ENCODE measurements around the gene ADGRG4. TPM values are rescaled to one million over a fixed set of nuclear protein-coding genes. Genes with fewer than 3 reads are reported as not detected.
"Not testable (repeated sequence)": the region's sequence is repeated elsewhere in the genome, so short reads cannot be mapped to it uniquely, and the experiment has no call there.

Gene ADGRG4, protein sequence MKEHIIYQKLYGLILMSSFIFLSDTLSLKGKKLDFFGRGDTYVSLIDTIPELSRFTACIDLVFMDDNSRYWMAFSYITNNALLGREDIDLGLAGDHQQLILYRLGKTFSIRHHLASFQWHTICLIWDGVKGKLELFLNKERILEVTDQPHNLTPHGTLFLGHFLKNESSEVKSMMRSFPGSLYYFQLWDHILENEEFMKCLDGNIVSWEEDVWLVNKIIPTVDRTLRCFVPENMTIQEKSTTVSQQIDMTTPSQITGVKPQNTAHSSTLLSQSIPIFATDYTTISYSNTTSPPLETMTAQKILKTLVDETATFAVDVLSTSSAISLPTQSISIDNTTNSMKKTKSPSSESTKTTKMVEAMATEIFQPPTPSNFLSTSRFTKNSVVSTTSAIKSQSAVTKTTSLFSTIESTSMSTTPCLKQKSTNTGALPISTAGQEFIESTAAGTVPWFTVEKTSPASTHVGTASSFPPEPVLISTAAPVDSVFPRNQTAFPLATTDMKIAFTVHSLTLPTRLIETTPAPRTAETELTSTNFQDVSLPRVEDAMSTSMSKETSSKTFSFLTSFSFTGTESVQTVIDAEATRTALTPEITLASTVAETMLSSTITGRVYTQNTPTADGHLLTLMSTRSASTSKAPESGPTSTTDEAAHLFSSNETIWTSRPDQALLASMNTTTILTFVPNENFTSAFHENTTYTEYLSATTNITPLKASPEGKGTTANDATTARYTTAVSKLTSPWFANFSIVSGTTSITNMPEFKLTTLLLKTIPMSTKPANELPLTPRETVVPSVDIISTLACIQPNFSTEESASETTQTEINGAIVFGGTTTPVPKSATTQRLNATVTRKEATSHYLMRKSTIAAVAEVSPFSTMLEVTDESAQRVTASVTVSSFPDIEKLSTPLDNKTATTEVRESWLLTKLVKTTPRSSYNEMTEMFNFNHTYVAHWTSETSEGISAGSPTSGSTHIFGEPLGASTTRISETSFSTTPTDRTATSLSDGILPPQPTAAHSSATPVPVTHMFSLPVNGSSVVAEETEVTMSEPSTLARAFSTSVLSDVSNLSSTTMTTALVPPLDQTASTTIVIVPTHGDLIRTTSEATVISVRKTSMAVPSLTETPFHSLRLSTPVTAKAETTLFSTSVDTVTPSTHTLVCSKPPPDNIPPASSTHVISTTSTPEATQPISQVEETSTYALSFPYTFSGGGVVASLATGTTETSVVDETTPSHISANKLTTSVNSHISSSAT (N-terminal part only)
- total RNA-seq (under 1 TPM in 2 of 9 donors, not detected in 7; 0.04 to 0.07 TPM), polyA plus RNA-seq (not detected)
- long read RNA-seq, donor 1: 0 reads
- long read RNA-seq, donor 2: 0 reads
- long read RNA-seq, donor 3: 0 reads

DNA sequence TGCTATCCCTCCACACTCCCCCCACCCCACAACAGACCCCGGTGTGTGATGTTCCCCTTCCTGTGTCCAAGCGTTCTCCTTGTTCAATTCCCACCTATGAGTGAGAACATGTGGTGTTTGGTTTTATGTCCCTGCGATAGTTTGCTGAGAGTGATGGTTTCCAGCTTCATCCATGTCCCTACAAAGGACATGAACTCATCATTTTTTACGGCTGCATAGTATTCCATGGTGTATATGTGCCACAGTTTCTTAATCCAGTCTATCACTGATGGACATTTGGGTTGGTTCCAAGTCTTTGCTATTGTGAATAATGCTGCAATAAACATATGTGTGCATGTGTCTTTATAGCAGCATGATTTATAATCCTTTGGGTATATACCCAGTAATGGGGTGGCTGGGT, at the start of gene ADGRG4:
Gene ADGRG4 (plus strand): TSS at position 243 of the 400 bp plus-strand sequence. CDS start 7,815 bp downstream, outside the sequence.
- H3K27ac ChIP-seq; H3K27me3 ChIP-seq; H3K9me3 ChIP-seq; ATAC-seq; intact Hi-C loops (cut with DNase I); DNase-seq; H3K4me3 ChIP-seq; H3K4me1 ChIP-seq; H3K36me3 ChIP-seq: not testable (repeated sequence)
- 90 to 98% (median 94%) methylated on average over 4 of the region's 4 CpGs for WGBS, 4 donors

DNA sequence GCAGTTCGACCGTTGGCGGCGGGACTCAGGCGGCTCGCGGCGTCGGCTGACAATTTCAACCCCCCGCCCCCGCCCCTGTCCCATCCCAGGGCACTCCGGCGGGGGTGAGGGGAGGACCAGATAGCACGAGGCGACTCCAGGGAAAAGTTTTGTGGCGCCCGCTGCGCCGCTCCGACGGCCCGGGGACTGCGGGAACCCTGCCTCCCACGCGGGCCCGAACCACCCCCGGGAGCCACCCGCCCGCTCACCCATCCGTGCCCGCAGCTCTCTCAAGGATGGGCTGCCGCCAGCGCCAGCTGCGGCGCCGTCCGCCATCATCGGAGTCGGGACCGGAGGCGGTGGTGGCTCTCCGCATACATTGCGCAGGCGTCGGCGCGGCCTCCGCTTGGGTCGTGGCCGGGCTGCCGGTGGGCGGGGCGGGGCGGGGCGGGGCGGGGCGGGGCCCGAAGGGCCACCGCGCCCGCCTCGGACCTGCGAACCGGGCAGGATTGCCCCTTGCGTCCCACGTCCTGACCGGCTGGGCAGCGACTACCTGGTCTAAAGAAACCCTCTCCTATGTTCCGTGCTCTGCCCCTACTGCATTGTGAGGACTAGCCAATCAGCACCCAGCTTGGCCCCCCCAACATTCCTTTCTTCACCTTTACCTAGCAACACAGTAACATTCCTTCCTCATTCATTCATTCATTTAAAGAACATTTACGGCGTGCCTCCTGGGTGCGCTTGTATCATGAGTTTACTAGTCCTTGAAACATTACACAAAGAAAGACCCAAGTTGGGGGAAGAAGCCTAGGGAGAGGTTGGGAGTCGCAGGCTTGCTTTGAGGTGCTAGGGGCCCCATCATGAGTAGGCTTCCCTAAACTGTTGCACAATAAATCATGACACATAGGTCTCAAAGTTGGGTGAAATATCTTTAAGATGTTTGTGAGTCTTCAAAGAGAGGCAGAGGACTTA, 49.4 kb upstream of the ADGRG4 start, which contains the start of gene MAP7D3:
Gene MAP7D3 (minus strand): TSS at position 360 of the 951 bp plus-strand sequence. CDS start 42 bp downstream, at position 318.
- DNase-seq: peak; percentile 63 to 86 (median 74)
- ATAC-seq: peak; percentile 64 to 95 (median 92)
- Histone ChIP-seq H3K4me3 (peak within 1 kb of the TSS; percentile 54 to 87 (median 76)), H3K9me3 (no peaks in the 10 kb centered on the region), H3K27me3 (peaks cover 0 to 20% (median 0%) of the 10 kb centered on the region in 9 donors), H3K36me3 (peaks cover 0 to under 1% (median 0%) of the 10 kb centered on the region in 9 donors), H3K27ac (peak within 1 kb of the TSS in 11 of 12 donors; percentile 57 to 87 (median 81)), H3K4me1 (peaks cover 0 to 15% (median 0%) of the 10 kb centered on the region in 12 donors)
- 1 to 51% (median 14%) methylated on average over 9 to 67 of the region's 73 CpGs for whole genome bisulfite sequencing, 4 donors
- intact Hi-C loops (cut with DNase I): loop anchor here in 1 of 10 donors (5.0 kb wide), 1 partner anchor 39 kb away; no protein-coding TSS in a partner anchor
- TF ChIP-seq, protein P1, sequence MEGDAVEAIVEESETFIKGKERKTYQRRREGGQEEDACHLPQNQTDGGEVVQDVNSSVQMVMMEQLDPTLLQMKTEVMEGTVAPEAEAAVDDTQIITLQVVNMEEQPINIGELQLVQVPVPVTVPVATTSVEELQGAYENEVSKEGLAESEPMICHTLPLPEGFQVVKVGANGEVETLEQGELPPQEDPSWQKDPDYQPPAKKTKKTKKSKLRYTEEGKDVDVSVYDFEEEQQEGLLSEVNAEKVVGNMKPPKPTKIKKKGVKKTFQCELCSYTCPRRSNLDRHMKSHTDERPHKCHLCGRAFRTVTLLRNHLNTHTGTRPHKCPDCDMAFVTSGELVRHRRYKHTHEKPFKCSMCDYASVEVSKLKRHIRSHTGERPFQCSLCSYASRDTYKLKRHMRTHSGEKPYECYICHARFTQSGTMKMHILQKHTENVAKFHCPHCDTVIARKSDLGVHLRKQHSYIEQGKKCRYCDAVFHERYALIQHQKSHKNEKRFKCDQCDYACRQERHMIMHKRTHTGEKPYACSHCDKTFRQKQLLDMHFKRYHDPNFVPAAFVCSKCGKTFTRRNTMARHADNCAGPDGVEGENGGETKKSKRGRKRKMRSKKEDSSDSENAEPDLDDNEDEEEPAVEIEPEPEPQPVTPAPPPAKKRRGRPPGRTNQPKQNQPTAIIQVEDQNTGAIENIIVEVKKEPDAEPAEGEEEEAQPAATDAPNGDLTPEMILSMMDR (IDR thresholded peaks at IDR 0.05): no peak
- peak in 1 of 2 donors; percentile 41 for TF ChIP-seq POLR2A (IDR thresholded peaks at IDR 0.05)

DNA sequence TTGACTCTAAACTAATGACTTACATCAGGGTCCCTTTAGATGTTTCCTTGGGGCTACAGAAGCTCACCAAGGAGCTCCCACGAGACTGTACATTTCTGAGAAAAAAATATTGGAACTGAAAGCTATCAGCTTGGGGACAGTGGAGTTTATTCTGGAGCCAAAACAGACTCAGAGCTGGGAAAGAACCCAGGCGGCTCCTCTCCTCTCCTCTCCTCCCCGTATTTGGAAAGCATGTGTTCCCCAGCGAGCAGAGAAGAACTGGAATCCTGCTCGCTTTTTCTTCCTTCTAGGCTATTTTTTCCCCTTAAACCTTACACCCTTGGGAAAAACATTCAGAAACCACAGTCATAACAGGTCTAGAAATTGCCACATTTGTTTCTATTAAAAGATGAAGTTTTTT, 45.2 kb upstream of the ADGRG4 start:
- TF ChIP-seq POLR2A (IDR thresholded peaks at IDR 0.05): no peak
- TF ChIP-seq, protein P1 (IDR thresholded peaks at IDR 0.05): no peak
- H3K4me3 ChIP-seq: peak overlapping the region in 1 of 12 donors; percentile 29
- peak overlapping the region in 10 of 12 donors; percentile 15 to 83 (median 52) for H3K27ac ChIP-seq
- H3K27me3 ChIP-seq: peaks cover 0 to 10% (median 0%) of the 10 kb centered on the region in 9 donors
- intact Hi-C loops (cut with DNase I): no loop called here
- peaks cover 0 to 13% (median 0%) of the 10 kb centered on the region in 12 donors for H3K4me1 ChIP-seq
- DNase-seq: peak in 2 of 5 donors; percentile 10 to 30
- H3K36me3 ChIP-seq: no peaks in the 10 kb centered on the region
- WGBS, 4 donors: 49 to 63% (median 58%) methylated on average over 5 of the region's 5 CpGs
- no peaks in the 10 kb centered on the region for H3K9me3 ChIP-seq
- ATAC-seq: peak in 1 of 4 donors; percentile 54

Data from heart left ventricle (tissue), 16 donors.